DMS53 (cell line): Measurements from ENCODE around the gene YY1.
"Not testable (repeated sequence)": the region's sequence is repeated elsewhere in the genome, so short reads cannot be mapped to it uniquely, and the experiment has no call there.

ENCODE experiments used
- DNase-seq: peaks from one replicate; lab custom pipeline; 2025; lab: John Stamatoyannopoulos, UW

The YY1 gene

GRCh38 chr14:100296106-100296651 is 57.2 kb downstream of the YY1 start:
- no peak for DNase-seq

- not testable (repeated sequence) for DNase-seq
Observed at GRCh38 chr14:100296729-100297128, 57.8 kb downstream of the YY1 start.

- no peak for DNase-seq
Observed at GRCh38 chr14:100297320-100298300, 58.7 kb downstream of the YY1 start.

DNA sequence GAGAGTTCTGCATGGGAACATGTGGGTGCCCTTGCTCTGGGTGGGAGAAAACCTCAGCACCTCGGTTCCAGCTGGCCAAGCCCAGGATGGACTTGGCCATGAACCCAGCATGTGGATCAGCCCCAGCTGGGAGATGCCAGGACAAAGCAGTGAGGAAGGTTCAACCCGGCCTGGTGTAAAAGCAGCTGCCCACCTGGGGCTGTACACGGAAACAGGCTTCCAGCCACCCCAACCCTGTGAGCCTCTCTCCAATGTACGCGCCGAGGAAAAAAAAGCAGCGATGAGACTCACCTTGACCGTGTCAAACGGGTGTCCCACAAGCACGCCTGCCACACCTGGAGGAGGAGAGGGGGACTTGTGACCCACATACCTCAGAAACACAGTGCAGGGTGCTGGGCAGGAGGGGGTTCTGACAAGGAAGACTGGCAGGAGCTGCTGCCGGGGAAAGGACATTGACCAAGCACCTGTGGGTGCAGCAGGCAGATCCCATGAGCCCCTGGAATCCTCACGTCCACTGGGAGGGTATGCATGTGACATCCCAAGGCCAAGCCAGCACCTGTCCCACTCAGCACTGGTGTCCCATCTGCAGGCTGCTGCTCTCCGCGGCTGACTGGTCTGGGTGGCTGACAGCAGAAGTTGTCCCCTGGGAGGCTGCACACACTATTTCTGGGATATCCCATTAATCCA is 59.8 kb downstream of the YY1 start:
- no peak for DNase-seq

- DNase-seq, result no peak
Observed at GRCh38 chr14:100299238-100299560, 60.3 kb downstream of the YY1 start.

GRCh38 chr14:100302616-100303015 is 63.7 kb downstream of the YY1 start:
- no peak for DNase-seq

DNA sequence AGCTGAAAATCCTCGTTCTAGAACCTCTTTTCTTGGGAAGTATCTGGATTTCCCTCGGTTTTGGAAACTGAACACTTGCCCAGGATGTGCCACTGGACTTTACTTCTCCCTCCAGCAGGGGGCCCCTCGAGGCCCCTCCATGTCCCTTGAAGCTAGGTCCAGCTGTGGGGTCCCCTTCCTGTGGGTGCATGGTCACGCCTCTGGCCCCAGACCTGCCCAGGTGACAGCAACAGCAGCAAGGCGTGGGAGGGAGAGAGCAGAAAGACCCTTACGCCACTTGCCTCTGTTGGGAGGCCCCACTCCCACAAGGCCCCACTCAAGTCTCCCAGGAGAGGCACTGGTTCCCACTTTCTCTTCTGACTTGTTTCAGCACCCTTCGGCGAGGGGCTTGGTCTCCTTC is 64.2 kb downstream of the YY1 start:
- peak; percentile 20 for DNase-seq

GRCh38 chr14:100303925-100304324 is 65.0 kb downstream of the YY1 start:
- no peak for DNase-seq

DNA sequence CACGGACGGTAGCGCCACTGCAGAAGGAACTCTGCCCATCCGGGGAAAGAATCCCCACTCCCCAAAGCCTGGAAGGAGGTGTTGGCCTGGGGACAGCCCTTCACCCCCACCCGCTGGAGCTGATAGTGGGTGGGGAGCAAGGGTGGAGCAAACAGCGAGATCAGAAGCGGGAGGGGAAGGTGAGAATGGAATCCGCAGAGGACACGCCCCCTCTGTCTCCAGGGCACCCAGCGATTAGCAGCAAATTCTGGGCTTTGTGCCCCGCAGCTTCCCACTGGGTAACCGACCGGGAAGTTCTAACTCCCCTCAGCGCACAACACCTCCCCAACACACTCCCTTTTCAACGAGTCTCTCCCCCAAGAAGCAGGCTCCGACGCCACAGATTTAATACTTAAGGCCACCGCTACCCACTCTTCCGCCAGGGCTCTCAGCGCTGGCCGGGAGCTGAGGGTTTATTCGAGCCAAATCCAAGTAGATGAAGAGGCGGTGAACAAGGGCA is 65.9 kb downstream of the YY1 start:
- peak; percentile 67 for DNase-seq

DNA sequence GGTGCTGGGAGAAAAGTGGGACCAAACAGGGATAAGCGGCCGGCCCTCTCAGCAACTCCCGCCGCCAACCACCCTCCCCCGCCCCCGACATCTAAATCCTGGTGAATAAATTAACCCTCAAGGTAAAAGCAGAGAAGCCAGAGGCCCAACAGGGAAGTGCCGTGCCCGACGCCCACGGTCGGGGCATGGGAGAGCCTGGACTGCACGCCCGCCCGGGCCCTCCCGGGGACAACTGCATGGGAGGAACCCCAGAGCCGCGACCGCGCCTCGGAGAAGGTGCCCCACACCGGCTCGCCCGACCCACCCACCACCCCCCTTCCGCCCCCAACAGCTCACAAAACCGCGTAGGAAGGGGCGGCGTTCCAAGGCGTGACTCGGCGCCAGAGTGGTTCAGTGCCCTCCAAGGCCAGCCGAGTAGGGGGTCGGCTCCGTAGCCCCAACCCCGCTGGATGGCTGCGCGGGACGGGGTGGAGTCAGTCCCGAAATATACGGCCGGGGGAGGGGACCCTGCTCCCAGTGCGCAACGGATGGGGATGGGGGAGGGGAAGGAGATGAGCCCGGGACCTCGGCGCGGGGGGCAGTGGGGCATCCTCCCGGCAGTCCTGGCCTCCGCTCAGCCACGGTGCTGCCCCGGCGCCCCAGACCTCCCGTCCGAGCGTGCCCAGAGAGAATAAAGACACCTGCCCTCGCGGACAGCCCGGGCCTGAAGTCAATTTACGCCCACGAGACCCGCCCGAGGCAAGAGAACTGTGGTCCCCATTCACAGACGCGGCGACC is 66.6 kb downstream of the YY1 start:
- DNase-seq, result peak; percentile 67

DNA sequence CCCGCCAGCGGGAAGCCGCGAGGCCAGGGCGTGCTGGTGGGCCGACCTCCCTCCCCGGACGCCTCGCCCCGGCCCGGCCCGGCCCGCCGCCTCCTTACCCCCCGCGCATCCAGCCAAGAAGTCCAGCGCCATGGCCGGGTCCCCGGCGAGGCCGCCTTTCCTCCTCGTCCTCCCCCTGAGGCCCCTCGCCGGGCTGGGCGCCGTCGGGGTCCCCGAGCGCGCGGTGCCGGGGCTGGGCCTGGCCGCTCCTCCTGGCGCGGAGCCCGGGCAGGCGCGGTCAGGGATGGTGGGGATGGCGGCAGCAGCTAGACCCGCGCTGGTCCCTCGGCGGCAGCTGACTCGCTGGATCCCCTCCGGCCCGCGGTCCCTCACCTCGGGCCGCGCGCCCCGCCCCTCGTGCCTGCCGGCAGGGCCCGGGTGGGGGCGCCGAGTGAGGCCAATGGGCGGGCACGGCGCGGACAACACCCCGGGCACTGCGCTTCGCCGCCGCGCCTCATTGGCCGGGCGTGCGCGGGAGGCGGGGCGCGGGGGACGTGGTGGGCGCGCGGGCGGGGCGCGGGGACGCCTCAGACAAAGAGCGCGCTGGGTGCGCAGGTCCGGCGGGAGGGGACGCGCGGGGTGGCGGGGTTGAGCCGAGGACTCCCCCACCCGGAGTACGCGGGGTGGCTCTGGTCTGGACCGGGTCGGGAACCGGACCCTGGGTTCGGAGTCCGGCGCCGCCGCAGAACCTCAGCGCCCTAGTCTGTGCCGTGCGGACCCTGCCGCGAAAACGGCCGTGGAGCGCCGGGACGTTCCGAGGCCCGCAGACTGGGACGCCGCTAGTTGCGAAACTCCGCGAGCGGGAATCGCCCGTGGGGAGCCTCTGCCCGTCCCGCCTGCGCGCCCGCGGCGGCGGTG is 67.4 kb downstream of the YY1 start, which contains the start of gene SLC25A29:
TSS of gene SLC25A29 (minus strand) at position 344 of the 897 bp plus-strand sequence. CDS start at position 132, 212 bp downstream.
- DNase-seq, result peak; percentile 93

- DNase-seq, result peak; percentile 62
Observed at GRCh38 chr14:100306998-100307765, 68.2 kb downstream of the YY1 start.

DNA sequence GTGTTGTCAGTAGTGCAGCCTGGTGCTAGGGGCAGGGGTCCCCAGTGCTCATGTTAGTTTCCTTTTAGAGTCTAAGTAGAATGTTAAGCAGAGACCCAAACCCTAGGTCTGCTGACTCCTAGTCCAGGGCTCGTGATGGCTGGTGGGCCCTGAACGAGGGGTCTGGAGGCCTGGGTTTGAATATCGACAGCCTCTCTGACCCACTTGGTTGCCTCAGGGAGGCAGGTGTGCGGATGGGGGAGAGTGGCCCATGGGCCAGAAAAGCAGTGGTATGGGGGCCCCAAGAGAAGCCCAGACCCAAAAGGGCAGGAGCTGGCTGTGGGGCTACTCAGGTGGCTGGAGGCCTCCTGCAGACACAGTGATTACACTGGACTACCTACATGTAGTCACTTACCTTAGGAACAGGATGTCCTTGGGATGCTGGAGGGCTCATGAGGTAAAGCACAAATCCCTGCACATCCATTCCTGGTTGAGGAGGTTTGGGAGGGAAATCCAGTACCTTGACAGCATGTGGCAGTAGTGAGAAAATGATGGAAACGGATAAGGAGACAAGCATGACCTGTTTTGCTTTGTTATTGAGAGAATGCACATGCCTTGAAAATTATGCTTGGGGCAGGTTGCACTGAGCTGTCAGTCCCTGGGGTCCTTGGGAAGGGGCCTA is 69.0 kb downstream of the YY1 start:
- DNase-seq, result peak; percentile 16

GRCh38 chr14:100308427-100308792 is 69.5 kb downstream of the YY1 start:
- not testable (repeated sequence) for DNase-seq

DNA sequence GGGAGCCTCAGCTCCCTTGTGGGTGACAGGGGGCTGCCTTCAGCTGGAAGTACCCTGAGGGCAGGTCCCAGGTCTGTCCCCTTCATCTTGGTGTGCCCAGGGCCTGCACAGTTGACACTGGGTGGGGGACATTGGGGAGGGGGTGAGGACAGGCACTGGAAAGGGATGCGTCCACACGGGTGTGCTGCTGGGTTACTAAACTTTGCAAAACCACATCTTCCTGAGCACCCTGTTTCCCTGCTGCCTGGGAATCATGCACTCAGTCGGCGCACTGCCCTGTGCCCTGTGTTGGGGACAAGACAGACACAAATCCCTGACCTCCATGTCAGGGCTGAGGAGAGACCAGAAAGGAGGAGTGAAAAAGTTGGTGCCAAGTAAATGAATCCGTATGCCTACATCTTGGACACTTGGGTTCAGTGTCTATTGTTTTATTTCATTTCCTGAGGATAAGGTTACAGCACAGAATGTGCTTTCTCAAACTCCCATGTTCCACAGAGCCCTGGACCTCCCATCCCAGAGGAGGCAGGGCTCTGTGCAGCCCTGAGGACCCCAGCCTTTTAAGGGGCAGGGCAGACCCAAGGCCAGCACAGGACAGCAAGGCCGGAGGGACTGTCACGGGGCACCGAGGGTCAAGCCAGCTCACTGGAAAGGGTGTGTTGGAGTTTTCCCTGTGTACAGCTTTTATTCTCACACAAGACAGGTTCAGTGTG is 70.2 kb downstream of the YY1 start:
- no peak for DNase-seq

DNA sequence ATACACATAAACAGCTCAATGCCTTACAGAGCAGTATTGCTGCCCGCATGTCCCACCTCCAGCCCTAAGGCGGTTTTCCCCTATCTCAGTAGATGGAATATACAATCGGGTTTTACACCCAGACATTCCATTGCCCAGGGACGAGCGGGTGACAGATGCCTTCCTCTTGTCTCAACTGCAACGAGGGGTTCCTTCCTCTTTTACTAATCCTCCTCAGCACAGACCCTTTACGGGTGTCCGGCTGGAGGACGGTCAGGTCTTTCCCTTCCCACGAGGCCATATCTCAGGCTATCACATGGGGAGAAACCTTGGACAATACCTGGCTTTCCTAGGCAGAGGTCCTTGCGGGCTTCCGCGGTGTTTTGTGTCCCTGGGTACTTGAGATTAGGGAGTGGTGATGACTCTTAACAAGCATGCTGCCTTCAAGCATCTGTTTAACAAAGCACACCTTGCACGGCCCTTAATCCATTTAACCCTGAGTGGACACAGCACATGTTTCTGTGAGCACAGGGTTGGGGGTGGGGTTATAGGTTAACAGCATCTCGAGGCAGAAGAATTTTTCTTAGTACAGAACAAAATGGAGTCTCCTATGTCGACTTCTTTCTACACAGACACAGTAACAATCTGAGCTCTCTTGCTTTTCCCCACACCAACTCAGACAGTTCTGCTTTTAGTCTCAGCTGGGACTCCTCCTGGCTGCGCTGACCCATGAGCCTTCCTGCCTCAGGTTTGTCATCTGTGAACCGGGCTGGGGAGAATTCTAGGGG is 73.3 kb downstream of the YY1 start:
- DNase-seq, result peak; percentile 25

- peak; percentile 45 for DNase-seq
Observed at GRCh38 chr14:100312877-100313400, 74.0 kb downstream of the YY1 start.
